Measurements from ENCODE around the gene QPCT.
"Not testable (repeated sequence)": the region's sequence is repeated elsewhere in the genome, so short reads cannot be mapped to it uniquely, and the experiment has no call there.

QPCT gene

DNA sequence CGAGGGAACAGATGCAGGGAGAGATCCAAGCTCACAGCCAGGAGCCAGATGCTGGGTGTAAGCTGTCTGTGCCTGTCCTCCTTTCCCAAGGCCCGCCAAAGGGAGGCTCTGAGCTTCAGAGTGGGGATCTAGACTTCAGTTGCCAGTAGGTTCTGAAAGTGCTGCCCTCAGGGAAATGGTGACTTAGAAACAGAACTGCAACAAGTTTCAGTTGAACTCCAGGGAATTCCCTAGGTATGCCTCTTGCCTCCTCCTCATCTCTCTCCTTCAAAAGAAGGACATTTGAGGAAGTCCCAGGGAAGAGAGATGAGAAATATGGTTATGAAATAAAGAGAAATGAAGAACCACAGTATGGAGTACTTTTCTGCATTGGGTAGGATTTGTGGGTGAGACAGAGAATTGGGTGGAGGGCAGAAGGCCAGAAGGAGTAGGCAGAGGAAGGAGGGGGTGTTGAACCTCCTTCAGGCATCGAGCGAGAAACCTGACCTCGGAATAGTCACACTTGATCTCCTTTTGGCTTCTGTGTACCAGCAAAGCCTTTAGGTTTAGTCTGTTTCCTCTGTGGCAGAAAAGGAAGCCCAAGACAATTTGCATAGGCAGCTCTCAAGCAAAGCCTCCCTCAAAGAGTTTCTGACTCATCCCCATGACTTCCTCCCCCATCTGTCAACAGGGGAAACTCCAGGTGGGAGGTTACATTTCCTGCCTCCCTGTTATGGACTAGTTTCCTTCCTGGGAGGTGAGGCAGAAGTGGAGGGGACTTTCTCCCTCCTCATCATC, 45.7 kb downstream of the QPCT start:
- peak; percentile 40 to 46 for DNase-seq (ENCODE audit: low read depth in 2 of 2)

- no peak for DNase-seq (ENCODE audit: low read depth in 2 of 2)
These were observed 46.3 kb downstream of the QPCT start for GRCh38 chr2:37390777-37391176.

- DNase-seq (ENCODE audit: low read depth in 2 of 2) = no peak
These were observed 47.3 kb downstream of the QPCT start for GRCh38 chr2:37391711-37392110.

GRCh38 chr2:37392428-37392827, 48.0 kb downstream of the QPCT start:
- no peak for DNase-seq (ENCODE audit: low read depth in 2 of 2)

DNA sequence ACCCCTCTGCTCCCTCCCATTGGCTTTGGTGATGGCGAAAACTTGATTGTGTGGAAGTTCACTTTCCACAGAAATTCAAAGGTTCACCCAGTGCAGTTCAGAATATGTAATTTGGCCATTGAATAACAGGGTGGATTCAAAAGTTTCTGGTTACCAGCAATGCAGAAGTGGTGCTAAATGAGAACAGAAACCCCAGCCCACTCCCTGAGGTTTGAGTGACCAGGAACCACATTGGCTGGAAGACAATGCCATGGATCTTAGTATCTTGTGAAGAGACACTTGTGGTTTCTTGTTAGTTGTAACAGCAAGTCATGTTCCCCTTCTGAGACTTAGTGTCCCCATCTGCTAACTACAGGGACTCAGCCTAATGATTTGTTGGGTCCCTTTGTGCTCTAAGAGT, 49.8 kb downstream of the QPCT start:
- no peak for DNase-seq (ENCODE audit: low read depth in 2 of 2)

- DNase-seq (ENCODE audit: low read depth in 2 of 2) = no peak
These were observed 50.5 kb downstream of the QPCT start for GRCh38 chr2:37394796-37395555.

DNA sequence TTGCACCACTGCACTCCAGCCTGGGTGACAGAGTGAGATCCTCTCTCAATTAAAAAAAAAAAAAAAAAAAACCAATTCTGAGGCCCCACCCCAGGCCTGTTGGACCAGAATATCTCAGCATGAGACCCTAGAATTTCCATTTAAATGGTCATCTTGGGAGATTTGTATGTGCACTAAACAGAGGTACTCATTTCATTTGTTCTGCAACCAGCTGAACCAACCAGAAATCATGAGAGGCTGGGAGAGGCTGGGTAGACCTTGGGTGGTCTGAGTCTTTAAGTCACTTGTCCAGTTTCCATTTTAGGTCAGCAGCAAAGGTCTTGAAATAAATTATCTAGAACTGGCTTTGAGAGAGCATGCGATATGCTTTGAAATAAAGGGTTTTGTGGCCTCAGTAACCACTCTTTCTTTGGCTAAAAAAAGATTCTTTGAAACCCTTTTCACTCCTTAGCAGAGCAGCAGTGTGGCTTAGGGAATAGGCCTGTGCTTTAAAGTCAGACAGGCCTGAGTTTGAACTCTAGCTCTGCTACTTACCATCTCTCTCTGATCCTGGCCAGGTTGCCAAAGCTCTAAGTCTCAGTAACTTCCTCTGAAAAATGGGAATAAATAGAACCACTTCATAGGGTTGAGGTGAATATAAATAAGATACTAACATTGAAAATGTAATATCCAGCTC, 52.6 kb downstream of the QPCT start:
- DNase-seq (ENCODE audit: low read depth in 2 of 2) = no peak

DNA sequence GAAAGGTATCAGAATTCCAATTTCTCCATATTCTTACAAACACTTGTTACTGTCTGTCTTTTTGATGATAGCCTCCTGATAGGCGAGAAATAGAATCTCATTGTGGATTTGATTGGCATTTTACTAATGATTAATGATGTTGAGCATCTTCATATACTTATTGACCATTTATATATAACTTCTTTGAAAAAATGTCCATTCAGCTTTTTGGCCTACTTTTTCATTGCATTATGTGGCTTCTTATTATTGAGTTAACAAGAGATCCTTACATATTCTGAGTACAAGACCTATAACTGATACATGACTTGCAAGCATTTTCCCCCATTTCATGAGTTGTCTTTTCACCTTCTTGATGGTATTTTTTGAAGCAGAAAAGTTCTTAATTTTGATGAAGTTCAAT, 54.6 kb downstream of the QPCT start:
- DNase-seq (ENCODE audit: low read depth in 2 of 2) = no peak

GRCh38 chr2:37400041-37400440, 55.6 kb downstream of the QPCT start:
- DNase-seq (ENCODE audit: low read depth in 2 of 2) = no peak

DNA sequence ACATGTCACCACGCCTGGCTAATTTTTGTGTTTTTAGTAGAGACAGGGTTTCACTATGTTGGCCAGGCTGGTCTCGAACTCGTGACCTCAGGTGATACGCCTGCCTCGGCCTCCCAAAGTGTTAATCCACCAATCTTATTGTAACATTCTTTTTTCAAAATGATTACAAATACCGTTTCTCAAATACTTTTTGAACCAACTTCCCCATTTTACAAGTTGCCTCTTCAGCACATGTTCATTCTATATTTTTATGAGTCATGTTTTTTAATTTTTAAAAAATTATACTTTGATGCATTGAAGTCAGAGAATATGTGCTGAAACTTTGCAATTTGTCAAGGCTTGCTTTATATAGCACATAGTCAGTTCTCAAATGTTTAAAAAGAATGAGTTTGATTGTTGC, 58.2 kb downstream of the QPCT start:
- no peak for DNase-seq (ENCODE audit: low read depth in 2 of 2)

GRCh38 chr2:37405781-37406180, 61.4 kb downstream of the QPCT start:
- DNase-seq (ENCODE audit: low read depth in 2 of 2) = no peak

- no peak for DNase-seq (ENCODE audit: low read depth in 2 of 2)
These were observed 67.8 kb downstream of the QPCT start for GRCh38 chr2:37412231-37412630.

GRCh38 chr2:37413911-37414469, 69.6 kb downstream of the QPCT start:
- not testable (repeated sequence) for DNase-seq (ENCODE audit: low read depth in 2 of 2)

- DNase-seq (ENCODE audit: low read depth in 2 of 2) = peak in 1 of 2 experiments; percentile 61
These were observed 70.1 kb downstream of the QPCT start for GRCh38 chr2:37414470-37414949.

DNA sequence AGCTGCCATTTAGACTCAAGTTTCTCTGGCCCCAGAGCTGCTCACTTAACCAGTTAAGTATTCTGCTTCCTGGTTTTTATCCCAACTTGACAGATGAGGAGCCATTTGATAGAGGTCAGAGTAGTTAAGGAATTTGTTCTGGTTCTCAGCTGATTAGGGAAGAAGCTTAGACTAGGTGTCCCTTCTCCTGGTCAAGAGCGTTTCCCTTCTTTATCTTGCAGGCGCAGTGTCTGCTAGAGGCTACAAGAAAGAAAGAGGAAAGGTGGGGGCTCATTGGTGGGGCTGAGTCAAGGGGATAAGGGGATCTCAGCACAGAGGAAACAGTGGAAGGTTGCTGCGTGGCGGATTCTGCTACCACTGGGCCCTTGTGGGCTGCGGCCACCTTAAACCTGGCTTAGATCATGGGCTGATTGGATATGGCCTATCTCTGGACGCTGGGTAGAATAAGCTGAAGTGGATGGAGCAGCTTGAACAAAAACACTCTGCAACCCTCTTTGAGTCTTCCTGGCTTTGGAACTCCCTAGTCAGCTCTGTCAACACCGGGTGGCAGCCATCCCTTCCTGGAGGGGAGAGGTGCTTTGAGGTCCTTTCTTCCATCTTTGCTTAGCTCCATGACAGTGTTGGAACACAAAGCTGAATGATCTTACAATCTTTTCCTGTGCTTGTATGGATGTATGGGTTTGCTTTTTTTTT, 70.8 kb downstream of the QPCT start:
- DNase-seq (ENCODE audit: low read depth in 2 of 2) = no peak

GRCh38 chr2:37417321-37417720, 72.9 kb downstream of the QPCT start:
- peak; percentile 57 to 62 for DNase-seq (ENCODE audit: low read depth in 2 of 2)

GRCh38 chr2:37418956-37419355, 74.5 kb downstream of the QPCT start:
- no peak for DNase-seq (ENCODE audit: low read depth in 2 of 2)

DNA sequence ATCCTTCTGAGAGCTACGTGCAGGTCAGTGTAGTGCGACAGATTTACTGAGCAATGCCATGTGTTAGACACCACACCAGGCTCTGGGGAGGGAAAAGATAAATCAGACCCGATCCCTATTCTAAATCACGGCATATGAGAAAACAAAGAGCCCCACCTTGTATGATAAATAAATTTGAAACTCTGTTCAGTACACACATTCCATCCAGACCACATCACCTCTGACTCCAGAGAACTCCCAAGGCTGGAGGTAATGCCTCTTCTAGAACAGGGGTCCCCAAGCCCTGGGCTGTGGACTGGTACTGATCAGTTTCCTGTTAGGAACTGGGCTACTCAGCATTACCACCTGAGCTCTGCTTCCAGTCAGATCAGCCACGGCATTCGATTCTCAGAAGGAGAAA, 77.3 kb downstream of the QPCT start:
- no peak for DNase-seq (ENCODE audit: low read depth in 2 of 2)

GRCh38 chr2:37422816-37423215, 78.4 kb downstream of the QPCT start:
- DNase-seq (ENCODE audit: low read depth in 2 of 2) = no peak
